C4-2B (cell line): Measurements from ENCODE around the gene SSR1.
"Not testable (repeated sequence)": the region's sequence is repeated elsewhere in the genome, so short reads cannot be mapped to it uniquely, and the experiment has no call there.

ENCODE experiments used
- ZFX ChIP-seq: fragments of 450-650 bp; IDR thresholded peaks from 2 replicates; pipeline ENCODE4 v1.6.1; 2017
- TF ChIP-seq, protein P1 (sequence below): fragments of 450-650 bp; conservative IDR thresholded peaks from 2 replicates; pipeline ENCODE4 v1.5.1; 2017; ENCODE audit warnings: mild to moderate bottlenecking

DNA sequence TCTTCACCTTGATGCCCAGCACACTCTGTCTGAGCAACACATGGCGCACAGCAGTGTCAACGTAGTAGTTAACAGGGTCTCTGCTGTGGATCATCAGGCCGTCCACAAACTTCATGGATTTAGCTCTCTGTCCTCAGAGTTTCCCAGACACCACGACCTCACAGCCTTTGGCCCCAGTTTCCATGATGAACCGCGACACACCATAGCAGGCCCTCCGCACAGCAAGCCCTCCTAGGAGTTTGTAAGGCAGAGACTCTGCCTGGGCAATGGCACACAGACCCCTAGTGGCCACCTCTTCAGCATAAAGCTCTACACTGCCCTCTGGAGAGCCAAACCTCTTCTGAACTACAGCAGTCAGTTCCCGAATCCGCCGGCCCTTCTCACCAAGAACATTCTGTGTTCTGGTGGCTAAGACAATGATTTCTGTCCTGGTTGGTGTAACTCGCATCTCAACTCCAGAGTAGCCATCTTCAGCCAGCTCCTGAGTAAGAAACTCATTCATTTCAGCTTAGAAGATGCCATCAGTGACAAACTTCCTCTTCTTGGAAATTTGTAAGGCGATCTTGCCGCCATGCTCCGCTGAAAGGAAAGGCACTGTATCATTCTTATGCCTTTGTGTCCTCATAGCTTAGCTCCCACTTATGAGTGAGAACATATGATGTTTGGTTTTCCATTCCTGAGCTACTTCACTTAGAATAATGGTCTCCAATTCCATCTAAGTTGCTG lies 26.2 kb upstream of the SSR1 start:
- TF ChIP-seq, protein P1, sequence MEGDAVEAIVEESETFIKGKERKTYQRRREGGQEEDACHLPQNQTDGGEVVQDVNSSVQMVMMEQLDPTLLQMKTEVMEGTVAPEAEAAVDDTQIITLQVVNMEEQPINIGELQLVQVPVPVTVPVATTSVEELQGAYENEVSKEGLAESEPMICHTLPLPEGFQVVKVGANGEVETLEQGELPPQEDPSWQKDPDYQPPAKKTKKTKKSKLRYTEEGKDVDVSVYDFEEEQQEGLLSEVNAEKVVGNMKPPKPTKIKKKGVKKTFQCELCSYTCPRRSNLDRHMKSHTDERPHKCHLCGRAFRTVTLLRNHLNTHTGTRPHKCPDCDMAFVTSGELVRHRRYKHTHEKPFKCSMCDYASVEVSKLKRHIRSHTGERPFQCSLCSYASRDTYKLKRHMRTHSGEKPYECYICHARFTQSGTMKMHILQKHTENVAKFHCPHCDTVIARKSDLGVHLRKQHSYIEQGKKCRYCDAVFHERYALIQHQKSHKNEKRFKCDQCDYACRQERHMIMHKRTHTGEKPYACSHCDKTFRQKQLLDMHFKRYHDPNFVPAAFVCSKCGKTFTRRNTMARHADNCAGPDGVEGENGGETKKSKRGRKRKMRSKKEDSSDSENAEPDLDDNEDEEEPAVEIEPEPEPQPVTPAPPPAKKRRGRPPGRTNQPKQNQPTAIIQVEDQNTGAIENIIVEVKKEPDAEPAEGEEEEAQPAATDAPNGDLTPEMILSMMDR = not testable (repeated sequence)
- not testable (repeated sequence) for TF ChIP-seq ZFX
